Parathyroid adenoma (tissue), 2 donors: ENCODE data around the gene SPAG16.

ENCODE experiments used
- H2AFZ ChIP-seq: fragments of 300-600 bp; sonication (generic); one replicate; pipeline ENCODE4 v1.7.0; 2017; ENCODE audit warnings: antibody characterized with exemption, mild to moderate bottlenecking
- H3K27ac ChIP-seq: fragments of 300-600 bp; sonication (generic); one replicate; pipeline ENCODE4 v1.7.0; 2017
- H3K27me3 ChIP-seq: fragments of 300-600 bp; sonication (generic); one replicate; pipeline ENCODE4 v1.7.0; 2017; ENCODE audit warnings: low read length; ENCODE audit not compliant: control insufficient read depth, insufficient read depth
- H3K36me3 ChIP-seq: fragments of 300-600 bp; sonication (generic); one replicate; pipeline ENCODE4 v1.7.0; 2017; ENCODE audit warnings: low read length; ENCODE audit not compliant: control insufficient read depth, insufficient read depth
- H3K4me1 ChIP-seq: fragments of 300-600 bp; sonication (generic); one replicate; pipeline ENCODE4 v1.7.0; 2017; ENCODE audit warnings: control low read depth
- H3K4me2 ChIP-seq: fragments of 300-600 bp; sonication (generic); one replicate; pipeline ENCODE4 v1.7.0; 2017; ENCODE audit warnings: low read length
- H3K4me3 ChIP-seq: fragments of 300-600 bp; sonication (generic); one replicate; pipeline ENCODE4 v1.7.0; 2017; ENCODE audit warnings: low read depth, low read length
- H3K79me2 ChIP-seq: fragments of 300-600 bp; sonication (generic); one replicate; pipeline ENCODE4 v1.7.0; 2017; ENCODE audit warnings: control low read depth
- H3K9ac ChIP-seq: fragments of 300-600 bp; sonication (generic); one replicate; pipeline ENCODE4 v1.7.0; 2017; ENCODE audit warnings: mild to moderate bottlenecking
- H3K9me3 ChIP-seq: fragments of 300-600 bp; sonication (generic); one replicate; pipeline ENCODE4 v1.7.0; 2017; ENCODE audit warnings: low read length; ENCODE audit not compliant: control insufficient read depth
- CTCF ChIP-seq: fragments of 300-600 bp; sonication (generic); IDR thresholded peaks from one replicate; pipeline ENCODE4 v1.7.0; 2017; ENCODE audit warnings: antibody characterized with exemption, mild to moderate bottlenecking
- donor health status: primary hyperparathyroidism.

SPAG16 gene

GRCh38 chr2:214169281-214169680 is 885.0 kb downstream of the SPAG16 start:
- Histone ChIP-seq H3K27me3 (no peaks in the 10 kb centered on the region), H3K36me3 (no peaks in the 10 kb centered on the region), H3K4me3 (no peak overlapping the region), H3K9ac (no peak overlapping the region), H3K9me3 (no peaks in the 10 kb centered on the region), H3K79me2 (no peaks in the 10 kb centered on the region), H3K27ac (no peak overlapping the region), H3K4me1 (no peaks in the 10 kb centered on the region), H3K4me2 (no peak overlapping the region), H2AFZ (no peak overlapping the region)
- TF ChIP-seq CTCF = no peak

GRCh38 chr2:214169736-214170135 is 885.5 kb downstream of the SPAG16 start:
- H3K4me1 ChIP-seq = no peaks in the 10 kb centered on the region
- H3K27me3 ChIP-seq = no peaks in the 10 kb centered on the region
- no peak overlapping the region for H3K4me2 ChIP-seq
- no peak overlapping the region for H2AFZ ChIP-seq
- no peaks in the 10 kb centered on the region for H3K79me2 ChIP-seq
- TF ChIP-seq CTCF = no peak
- no peak overlapping the region for H3K27ac ChIP-seq
- no peaks in the 10 kb centered on the region for H3K36me3 ChIP-seq
- H3K9ac ChIP-seq = no peak overlapping the region
- H3K9me3 ChIP-seq = no peaks in the 10 kb centered on the region
- no peak overlapping the region for H3K4me3 ChIP-seq

GRCh38 chr2:214174563-214174962 is 890.3 kb downstream of the SPAG16 start:
- Histone ChIP-seq H3K9me3 (no peaks in the 10 kb centered on the region), H2AFZ (no peak overlapping the region), H3K27ac (no peak overlapping the region), H3K27me3 (no peaks in the 10 kb centered on the region), H3K36me3 (no peaks in the 10 kb centered on the region), H3K79me2 (no peaks in the 10 kb centered on the region), H3K4me1 (no peaks in the 10 kb centered on the region), H3K4me2 (no peak overlapping the region), H3K4me3 (no peak overlapping the region), H3K9ac (no peak overlapping the region)
- TF ChIP-seq CTCF = no peak

- Histone ChIP-seq H3K9ac (no peak overlapping the region), H3K4me3 (no peak overlapping the region), H3K4me1 (peaks cover under 1% of the 10 kb centered on the region), H3K79me2 (no peaks in the 10 kb centered on the region), H3K27me3 (no peaks in the 10 kb centered on the region), H3K4me2 (no peak overlapping the region), H3K36me3 (no peaks in the 10 kb centered on the region), H3K27ac (no peak overlapping the region), H2AFZ (no peak overlapping the region), H3K9me3 (no peaks in the 10 kb centered on the region)
- no peak for TF ChIP-seq CTCF
Measured at GRCh38 chr2:214180071-214180470, 895.8 kb downstream of the SPAG16 start.

GRCh38 chr2:214180686-214181085 is 896.4 kb downstream of the SPAG16 start:
- no peaks in the 10 kb centered on the region for H3K36me3 ChIP-seq
- H3K4me3 ChIP-seq = no peak overlapping the region
- H3K9ac ChIP-seq = no peak overlapping the region
- no peak overlapping the region for H2AFZ ChIP-seq
- H3K79me2 ChIP-seq = no peaks in the 10 kb centered on the region
- peaks cover 3% of the 10 kb centered on the region for H3K4me1 ChIP-seq
- no peaks in the 10 kb centered on the region for H3K9me3 ChIP-seq
- no peak overlapping the region for H3K27ac ChIP-seq
- no peaks in the 10 kb centered on the region for H3K27me3 ChIP-seq
- no peak for TF ChIP-seq CTCF
- no peak overlapping the region for H3K4me2 ChIP-seq
